Activated T-cell treated with anti-CD3 and anti-CD28 coated beads, Interleukin-2, amount 50 U/mL, for 72 hours (primary cell): ENCODE data around the gene STX10. TPM values are rescaled to one million over a fixed set of nuclear protein-coding genes. Genes with fewer than 3 reads are reported as not detected.
"Not testable (repeated sequence)": the region's sequence is repeated elsewhere in the genome, so short reads cannot be mapped to it uniquely, and the experiment has no call there.

Experiments used
- ATAC-seq, 2 donors: fragments of 150-1000 bp; cut with Tn5 transposase; replicated peaks in 1 of 2; 2 replicates each; pipeline ENCODE4 v1.10.0; 2021; ENCODE audit warnings: moderate library complexity in 2 of 2, mild to moderate bottlenecking in 1 of 2
- DNase-seq, 2 donors: peaks; one replicate each; pipeline ENCODE4 v3.0.0; 2021 to 2022; ENCODE audit warnings: mixed read lengths in 1 of 2
- H3K27ac Mint-ChIP-seq: one replicate; pipeline ENCODE4 v1.8.0; 2022; ENCODE audit warnings: mild to moderate bottlenecking, moderate library complexity, mixed read lengths
- H3K27me3 Mint-ChIP-seq: one replicate; pipeline ENCODE4 v1.8.0; 2022; ENCODE audit warnings: low read depth, mixed read lengths
- H3K36me3 Mint-ChIP-seq, 2 donors: one replicate each; pipeline ENCODE4 v1.8.0; 2022; ENCODE audit warnings: mixed read lengths in 2 of 2, mild to moderate bottlenecking in 1 of 2; ENCODE audit not compliant: insufficient read depth in 2 of 2
- H3K4me1 Mint-ChIP-seq: one replicate; pipeline ENCODE4 v1.8.0; 2022; ENCODE audit warnings: low read depth, mixed read lengths
- H3K4me3 Mint-ChIP-seq, 2 donors: one replicate each; pipeline ENCODE4 v1.8.0; 2022; ENCODE audit warnings: mild to moderate bottlenecking in 2 of 2, mixed read lengths in 2 of 2, moderate library complexity in 2 of 2
- H3K9me3 Mint-ChIP-seq, 2 donors: one replicate each; pipeline ENCODE4 v1.8.0; 2022; ENCODE audit warnings: mixed read lengths in 2 of 2
- total RNA-seq, 2 donors: library from RNA; stranded (reverse); gene quantifications; one replicate each; pipeline ENCODE4 v1.2.3, GENCODE V29; 2022

Gene STX10, protein sequence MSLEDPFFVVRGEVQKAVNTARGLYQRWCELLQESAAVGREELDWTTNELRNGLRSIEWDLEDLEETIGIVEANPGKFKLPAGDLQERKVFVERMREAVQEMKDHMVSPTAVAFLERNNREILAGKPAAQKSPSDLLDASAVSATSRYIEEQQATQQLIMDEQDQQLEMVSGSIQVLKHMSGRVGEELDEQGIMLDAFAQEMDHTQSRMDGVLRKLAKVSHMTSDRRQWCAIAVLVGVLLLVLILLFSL
- total RNA-seq = 10 to 100 TPM; 73.9 to 89.9 TPM

DNA sequence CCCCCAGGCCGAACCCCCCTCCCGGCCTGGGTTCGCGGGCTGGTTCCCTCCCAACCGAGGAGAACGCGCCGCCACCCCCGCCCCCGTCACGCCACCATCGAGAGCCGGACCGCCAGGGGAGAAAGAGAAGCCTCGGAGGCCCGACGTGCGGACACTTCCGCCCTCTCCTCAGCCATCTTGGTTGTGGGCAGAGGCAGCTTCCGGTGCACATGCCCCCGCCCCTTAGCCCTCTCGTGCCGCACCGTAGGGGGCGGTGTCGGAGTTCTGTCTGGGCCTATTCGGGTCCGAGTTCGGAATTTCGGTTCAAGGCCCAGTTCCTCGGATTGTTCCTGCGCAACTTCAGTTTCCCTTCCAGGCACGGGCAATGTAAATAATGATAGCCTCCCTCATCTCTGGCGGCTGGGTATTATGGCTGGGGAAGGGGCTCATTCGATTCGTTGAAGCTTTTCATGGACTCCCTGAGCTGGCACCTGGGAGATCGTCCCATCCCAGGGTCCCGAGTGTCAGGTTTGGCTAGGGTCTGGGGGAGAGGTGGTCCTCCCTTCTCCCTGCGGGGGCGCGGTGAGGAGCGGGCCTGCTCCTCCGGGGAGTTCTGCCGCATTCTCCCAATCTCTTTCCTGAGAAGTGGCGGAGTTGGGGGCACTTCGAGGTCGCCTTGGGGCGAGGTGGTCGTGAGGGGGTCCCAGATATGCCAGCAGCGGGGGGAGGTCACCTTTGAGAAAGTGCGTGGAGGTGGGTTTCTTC, at the start of gene STX10, which contains the start of gene IER2:
Gene STX10 (minus strand): TSS at position 189 of the 744 bp plus-strand sequence. CDS start 202 bp downstream, outside the sequence.
Gene IER2 (plus strand): TSS at position 225 of the 744 bp plus-strand sequence. CDS start 2,776 bp downstream, outside the sequence.
- Mint-ChIP-seq H3K36me3 (peaks cover 13 to 19% of the 10 kb centered on the region in 2 donors), H3K4me3 (peak within 1 kb of the TSS; percentile 89 to 99)

DNA sequence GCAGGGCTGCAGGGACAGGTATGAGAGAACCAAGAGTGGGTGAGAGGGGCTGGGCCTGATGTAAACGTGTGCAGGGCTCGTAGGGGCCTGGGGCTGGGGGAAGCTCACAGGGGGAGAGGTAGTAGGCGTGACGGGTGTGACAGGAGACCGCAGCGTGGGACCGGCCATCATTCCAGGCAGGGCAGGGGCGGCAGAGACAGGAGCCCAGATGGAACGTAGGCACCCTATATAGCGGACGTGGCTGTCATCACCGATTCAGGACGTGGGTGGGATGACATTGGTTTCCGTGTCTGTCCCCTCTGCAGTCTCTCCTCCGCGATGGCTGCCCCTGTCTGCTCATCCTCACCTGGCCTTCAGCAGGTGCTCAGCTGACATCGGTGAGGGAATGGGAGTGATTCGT, 48.5 kb upstream of the STX10 start:
- H3K27me3 Mint-ChIP-seq = no peaks in the 10 kb centered on the region
- no peak for DNase-seq
- no peaks in the 10 kb centered on the region for H3K36me3 Mint-ChIP-seq
- H3K4me1 Mint-ChIP-seq = peaks cover 12% of the 10 kb centered on the region
- no peak overlapping the region for H3K27ac Mint-ChIP-seq
- ATAC-seq = no peak
- H3K9me3 Mint-ChIP-seq = no peaks in the 10 kb centered on the region
- no peak overlapping the region for H3K4me3 Mint-ChIP-seq

More for the DNA sequence above, at the start of gene STX10, which contains the start of gene IER2:
- Mint-ChIP-seq H3K27me3 (no peaks in the 10 kb centered on the region), H3K4me1 (peaks cover 21% of the 10 kb centered on the region), H3K9me3 (no peaks in the 10 kb centered on the region), H3K27ac (peak within 1 kb of the TSS; percentile 93)
- ATAC-seq (peak; percentile 53 to 57), DNase-seq (peak; percentile 94 to 96)

DNA sequence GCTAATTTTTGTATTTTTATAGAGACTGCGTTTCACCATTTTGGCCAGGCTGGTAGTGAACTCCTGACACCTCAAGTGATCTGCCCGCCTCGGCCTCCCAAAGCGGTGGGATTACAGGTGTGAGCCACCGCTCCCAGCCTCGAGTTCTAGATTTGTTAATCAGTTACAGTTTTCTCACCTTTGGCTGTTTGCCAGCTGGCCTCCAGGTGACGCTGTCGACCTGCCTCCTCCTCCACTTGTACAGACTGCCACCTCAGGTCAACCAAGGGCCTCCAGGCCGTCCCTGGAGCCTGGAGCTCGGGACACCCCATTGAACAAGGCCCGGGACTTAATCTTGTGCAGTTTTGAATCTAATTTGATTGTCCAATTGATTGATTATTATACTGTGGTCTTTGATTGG, 45.5 kb upstream of the STX10 start:
- peak; percentile 44 to 45 for ATAC-seq
- DNase-seq = peak; percentile 47 to 61
- H3K27me3 Mint-ChIP-seq = no peaks in the 10 kb centered on the region
- H3K27ac Mint-ChIP-seq = no peak overlapping the region
- H3K4me3 Mint-ChIP-seq = no peak overlapping the region
- no peaks in the 10 kb centered on the region for H3K9me3 Mint-ChIP-seq
- peaks cover 14% of the 10 kb centered on the region for H3K4me1 Mint-ChIP-seq
- H3K36me3 Mint-ChIP-seq = no peaks in the 10 kb centered on the region

DNA sequence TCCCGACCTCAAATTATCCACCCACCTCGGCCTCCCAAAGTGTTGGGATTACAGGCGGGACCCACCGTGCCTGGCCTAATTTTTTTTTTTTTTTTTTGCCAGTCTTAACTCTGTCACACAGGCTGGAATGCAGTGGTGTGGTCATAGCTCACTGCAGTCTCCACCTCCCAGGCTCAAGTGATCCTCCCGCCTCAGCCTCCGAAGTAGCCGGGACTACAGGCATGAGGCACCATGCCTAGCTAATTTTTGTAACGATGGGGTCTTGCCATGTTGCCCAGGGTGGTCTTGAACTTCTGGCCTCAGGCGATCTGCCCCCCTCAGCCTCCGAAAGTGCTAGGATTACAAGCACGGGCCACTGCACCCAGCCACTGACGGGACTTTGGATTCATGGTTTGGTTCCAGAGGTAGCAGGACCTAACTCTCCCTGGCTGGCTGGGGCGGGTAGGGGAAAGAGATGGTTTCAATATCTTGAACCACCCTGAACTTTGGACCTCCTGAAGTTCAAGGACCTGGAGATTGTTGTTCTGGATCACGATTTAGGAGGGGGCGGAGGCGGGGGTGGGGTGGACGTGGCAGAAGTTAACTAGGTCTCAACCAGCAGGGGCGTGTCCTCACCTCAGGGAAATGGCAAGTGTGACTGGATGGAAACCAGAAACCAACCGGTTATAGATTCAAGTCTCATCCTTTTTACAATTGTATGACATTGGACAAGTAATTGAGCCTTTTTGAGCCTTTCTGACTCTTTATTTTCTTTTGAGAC, 40.8 kb upstream of the STX10 start:
- peak overlapping the region; percentile 15 for H3K27ac Mint-ChIP-seq
- no peaks in the 10 kb centered on the region for H3K9me3 Mint-ChIP-seq
- H3K36me3 Mint-ChIP-seq = no peaks in the 10 kb centered on the region
- ATAC-seq = peak; percentile 31 to 47
- no peak for DNase-seq
- no peaks in the 10 kb centered on the region for H3K27me3 Mint-ChIP-seq
- peaks cover 25% of the 10 kb centered on the region for H3K4me1 Mint-ChIP-seq
- H3K4me3 Mint-ChIP-seq = peak overlapping the region; percentile 29 to 42

DNA sequence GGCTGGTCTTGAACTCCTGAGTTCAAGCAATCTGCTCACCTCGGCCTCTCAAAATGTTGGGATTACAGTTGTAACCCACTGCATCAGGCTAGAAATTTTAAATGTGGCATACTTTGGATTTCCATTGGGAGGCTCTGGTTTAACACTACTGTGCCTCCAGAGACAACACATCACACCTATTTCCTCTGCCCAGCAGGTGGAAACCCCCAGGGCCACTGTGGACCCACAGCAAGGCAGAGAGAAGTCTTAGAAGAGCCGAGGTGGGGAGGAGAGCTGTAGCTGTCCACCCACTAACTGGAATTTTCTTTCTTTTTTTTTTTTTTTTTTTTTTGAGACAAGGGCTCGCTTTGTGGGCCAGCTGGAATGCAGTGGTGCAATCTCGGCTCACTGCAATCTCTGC, 39.4 kb upstream of the STX10 start:
- ATAC-seq = no peak
- no peaks in the 10 kb centered on the region for H3K27me3 Mint-ChIP-seq

DNA sequence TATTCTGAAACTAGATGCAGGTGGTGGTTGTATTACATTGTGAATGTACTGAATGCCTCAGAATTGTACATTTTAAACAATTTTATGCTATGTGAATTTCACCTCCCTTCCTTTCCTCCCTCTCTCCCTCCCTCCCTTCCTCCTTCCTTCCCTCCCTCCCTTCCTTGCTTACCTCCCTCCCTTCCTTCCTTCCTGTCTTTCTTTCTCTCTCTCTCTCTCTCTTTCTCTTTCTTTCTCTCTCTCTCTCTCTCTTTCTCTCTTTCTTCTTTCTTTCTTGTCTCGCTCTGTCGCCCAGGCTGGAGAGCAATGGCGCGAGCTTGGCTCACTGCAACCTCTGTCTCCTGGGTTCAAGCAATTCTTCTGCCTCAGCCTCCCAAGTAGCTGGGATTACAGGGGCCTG, 37.2 kb upstream of the STX10 start:
- no peak for ATAC-seq
- H3K4me3 Mint-ChIP-seq = no peak overlapping the region
- H3K9me3 Mint-ChIP-seq = no peaks in the 10 kb centered on the region
- H3K27ac Mint-ChIP-seq = peak overlapping the region; percentile 21
- no peaks in the 10 kb centered on the region for H3K27me3 Mint-ChIP-seq
- peaks cover 19% of the 10 kb centered on the region for H3K4me1 Mint-ChIP-seq
- H3K36me3 Mint-ChIP-seq = no peaks in the 10 kb centered on the region
- no peak for DNase-seq

More for the DNA sequence above, 39.4 kb upstream of the STX10 start:
- Mint-ChIP-seq H3K27ac (no peak overlapping the region), H3K36me3 (no peaks in the 10 kb centered on the region), H3K4me3 (no peak overlapping the region), H3K9me3 (no peaks in the 10 kb centered on the region), H3K4me1 (peaks cover 28% of the 10 kb centered on the region)
- no peak for DNase-seq

DNA sequence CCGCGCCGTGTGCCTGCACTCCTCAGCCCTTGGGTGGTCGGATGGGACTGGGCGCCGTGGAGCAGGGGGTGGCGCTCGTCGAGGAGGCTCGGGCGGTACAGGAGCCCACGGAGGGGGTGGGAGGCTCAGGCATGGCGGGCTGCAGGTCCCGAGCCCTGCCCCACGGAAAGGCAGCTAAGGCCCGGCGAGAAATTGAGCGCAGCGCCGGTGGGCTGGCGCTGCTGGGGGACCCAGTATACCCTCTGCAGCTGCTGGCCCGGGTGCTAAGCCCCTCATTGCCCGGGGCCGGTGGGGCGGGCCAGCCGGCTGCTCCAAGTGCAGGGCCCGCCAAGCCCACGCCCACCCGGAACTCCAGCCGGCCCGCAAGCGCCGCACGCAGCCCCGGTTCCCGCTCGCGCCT, 36.5 kb upstream of the STX10 start:
- H3K36me3 Mint-ChIP-seq = not testable (repeated sequence)

DNA sequence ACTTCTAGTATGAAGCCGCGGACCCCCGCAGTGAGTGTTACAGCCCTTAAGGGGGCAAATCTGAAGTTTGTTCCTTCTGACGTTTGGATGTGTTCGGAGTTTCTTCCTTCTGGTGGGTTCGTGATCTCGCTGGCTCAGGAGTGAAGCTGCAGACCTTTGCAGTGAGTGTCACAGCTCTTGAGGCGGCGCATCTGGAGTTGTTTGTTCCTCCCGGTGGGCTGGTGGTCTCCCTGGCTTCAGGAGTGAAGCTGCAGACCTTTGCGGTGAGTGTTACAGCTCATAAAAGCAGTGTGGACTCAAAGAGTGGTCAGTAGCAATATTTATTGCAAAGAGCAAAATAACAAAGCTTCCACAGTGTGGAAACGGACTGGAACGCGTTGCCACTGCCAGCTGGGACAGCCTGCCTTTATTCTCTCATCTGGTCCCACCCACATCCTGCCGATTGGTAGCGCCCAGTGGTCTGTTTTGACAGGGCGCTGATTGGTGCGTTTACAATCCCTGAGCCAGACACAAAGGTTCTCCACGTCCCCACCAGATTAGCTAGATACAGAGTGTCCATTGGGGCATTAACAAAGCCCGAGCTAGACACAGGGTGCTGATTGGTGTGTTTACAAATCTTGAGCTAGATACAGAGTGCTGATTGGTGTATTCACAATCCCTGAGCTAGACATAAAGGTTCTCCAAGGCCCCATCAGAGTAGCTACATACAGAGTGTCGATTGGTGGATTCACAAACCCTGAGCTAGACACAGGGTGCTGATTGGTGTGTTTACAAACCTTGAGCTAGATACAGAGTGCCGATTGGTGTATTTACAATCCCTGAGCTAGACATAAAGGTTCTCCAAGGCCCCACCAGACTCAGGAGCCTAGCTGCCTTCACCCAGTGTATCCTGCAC, 35.8 kb upstream of the STX10 start:
- H3K4me1 Mint-ChIP-seq = peaks cover 31% of the 10 kb centered on the region
- not testable (repeated sequence) for H3K36me3 Mint-ChIP-seq, H3K4me3 Mint-ChIP-seq, H3K27ac Mint-ChIP-seq, H3K27me3 Mint-ChIP-seq, DNase-seq, H3K9me3 Mint-ChIP-seq, ATAC-seq

More for the DNA sequence above, 36.5 kb upstream of the STX10 start:
- not testable (repeated sequence) for H3K27ac Mint-ChIP-seq, H3K9me3 Mint-ChIP-seq, ATAC-seq, H3K4me3 Mint-ChIP-seq, DNase-seq, H3K27me3 Mint-ChIP-seq
- H3K4me1 Mint-ChIP-seq = peaks cover 26% of the 10 kb centered on the region

DNA sequence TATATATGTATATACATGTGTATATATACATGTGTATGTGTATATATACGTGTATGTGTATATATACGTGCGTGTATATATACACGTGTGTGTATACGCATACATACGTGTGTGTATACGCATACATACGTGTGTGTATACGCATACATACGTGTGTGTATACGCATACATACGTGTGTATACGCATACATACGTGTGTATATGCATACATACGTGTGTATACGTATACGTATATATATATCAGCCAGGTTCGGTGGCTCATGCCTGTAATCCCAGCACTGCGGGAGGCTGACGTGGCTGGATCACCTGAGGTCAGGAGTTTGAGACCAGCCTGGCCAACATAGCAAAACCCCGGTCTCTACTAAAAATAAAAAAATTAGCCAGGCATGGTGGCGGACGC, 34.8 kb upstream of the STX10 start:
- peaks cover 42% of the 10 kb centered on the region for H3K4me1 Mint-ChIP-seq
- not testable (repeated sequence) for H3K27me3 Mint-ChIP-seq, H3K4me3 Mint-ChIP-seq, H3K9me3 Mint-ChIP-seq, ATAC-seq, H3K36me3 Mint-ChIP-seq, H3K27ac Mint-ChIP-seq, DNase-seq

DNA sequence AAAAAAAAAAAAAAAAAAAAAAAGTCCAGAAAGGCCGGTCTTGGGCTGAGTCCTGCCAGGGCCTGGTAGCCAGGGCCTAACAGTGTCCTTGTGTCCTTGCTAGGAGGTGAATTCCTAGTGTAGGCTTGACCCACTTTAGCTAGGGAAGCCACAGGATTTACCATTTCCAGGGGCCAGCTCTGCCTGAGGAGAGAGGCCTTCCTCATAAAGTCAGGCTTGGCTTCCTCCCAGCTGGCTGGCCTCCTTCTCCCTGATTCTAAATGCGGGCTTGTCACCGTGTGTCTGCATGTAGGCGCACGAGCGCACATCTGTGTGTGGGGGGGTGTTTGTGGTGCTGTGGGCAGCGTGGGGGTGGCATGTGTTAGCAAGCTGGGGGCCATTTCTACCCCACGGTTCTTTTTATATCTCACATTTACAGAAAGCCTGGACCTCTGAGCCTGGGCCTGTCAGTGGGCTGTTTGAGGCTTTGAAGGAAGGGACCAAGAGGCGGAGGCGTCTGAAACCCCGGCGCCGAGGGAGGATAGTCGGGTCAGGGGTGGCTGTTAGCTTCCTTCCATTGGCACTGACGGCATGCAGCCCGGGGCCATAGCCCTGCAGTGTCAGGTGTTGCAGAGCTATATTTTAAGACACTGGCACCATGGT, 31.7 kb upstream of the STX10 start:
- H3K27me3 Mint-ChIP-seq = no peaks in the 10 kb centered on the region
- DNase-seq = peak in 1 of 2 donors; percentile 56
- H3K4me1 Mint-ChIP-seq = peaks cover 32% of the 10 kb centered on the region
- peak overlapping the region; percentile 49 to 58 for H3K4me3 Mint-ChIP-seq
- no peaks in the 10 kb centered on the region for H3K9me3 Mint-ChIP-seq
- ATAC-seq = peak; percentile 73 to 75
- H3K27ac Mint-ChIP-seq = peak overlapping the region; percentile 85
- no peaks in the 10 kb centered on the region for H3K36me3 Mint-ChIP-seq

DNA sequence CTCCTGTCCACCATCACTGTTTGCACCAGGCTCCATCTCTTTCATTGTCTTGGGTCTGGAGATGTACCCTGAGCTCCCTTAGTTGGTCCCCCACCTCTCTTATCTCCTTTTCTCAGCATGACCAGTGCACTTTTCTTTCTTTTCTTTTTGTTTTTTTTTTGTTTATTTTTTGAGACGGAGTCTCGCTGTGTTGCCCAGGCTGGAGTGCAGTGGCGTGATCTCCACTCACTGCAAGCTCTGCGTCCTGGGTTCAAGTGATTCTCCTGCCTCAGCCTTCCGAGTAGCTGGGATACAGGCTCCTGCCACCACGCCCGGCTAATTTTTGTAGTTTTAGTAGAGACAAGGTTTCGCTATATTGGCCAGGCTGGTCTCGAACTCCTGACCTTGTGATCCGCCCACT, 28.1 kb upstream of the STX10 start:
- not testable (repeated sequence) for H3K4me3 Mint-ChIP-seq, DNase-seq, H3K9me3 Mint-ChIP-seq, H3K27ac Mint-ChIP-seq, H3K36me3 Mint-ChIP-seq, H3K27me3 Mint-ChIP-seq, ATAC-seq
- peaks cover 26% of the 10 kb centered on the region for H3K4me1 Mint-ChIP-seq

DNA sequence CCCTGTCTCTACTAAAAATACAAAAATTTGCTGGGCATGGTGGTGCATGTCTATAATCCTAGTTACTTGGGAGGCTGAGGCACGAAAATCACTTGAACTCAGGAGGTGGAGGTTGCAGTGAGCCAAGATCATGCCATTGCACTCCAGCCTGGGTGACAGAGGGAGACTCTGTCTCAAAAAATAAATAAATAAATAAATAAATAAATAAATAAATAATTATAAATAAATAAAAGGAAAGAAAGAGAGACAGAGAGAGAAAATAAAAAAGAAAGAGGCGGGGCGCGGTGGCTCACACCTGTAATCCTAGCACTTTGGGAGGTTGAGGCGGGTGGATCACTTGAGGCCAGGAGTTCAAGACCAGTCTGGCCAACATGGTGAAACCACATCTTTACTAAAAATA, 27.4 kb upstream of the STX10 start:
- H3K36me3 Mint-ChIP-seq, ATAC-seq, H3K27me3 Mint-ChIP-seq, DNase-seq, H3K27ac Mint-ChIP-seq, H3K9me3 Mint-ChIP-seq, H3K4me3 Mint-ChIP-seq: not testable (repeated sequence)
- H3K4me1 Mint-ChIP-seq = peaks cover 32% of the 10 kb centered on the region
